ENCODE data around the gene DMD.
A peak's percentile ranks its signal among the peaks of the same experiment; 100 is the strongest.
"Not testable (repeated sequence)": the region's sequence is repeated elsewhere in the genome, so short reads cannot be mapped to it uniquely, and the experiment has no call there.

DMD gene

DNA sequence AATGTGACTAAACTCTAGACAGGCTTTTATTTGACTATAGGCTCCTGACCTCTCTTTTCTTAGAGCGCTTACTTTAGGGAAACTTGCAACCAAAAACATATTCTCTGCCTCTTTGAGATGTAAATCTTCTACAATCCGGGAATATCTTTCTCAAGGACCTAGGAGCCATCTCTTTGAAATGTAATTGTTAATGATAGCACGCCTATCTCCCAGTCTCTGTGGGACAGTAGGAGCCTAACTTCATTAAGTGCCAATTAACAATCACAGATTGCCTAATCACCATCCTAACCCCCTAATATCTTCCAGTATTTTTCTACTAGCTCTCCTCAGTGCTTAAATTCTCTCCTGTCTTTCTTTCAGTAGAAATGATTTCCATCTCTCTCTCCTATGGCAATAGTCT lies 628.6 kb downstream of the DMD start:
- DNase-seq: no peak

DNA sequence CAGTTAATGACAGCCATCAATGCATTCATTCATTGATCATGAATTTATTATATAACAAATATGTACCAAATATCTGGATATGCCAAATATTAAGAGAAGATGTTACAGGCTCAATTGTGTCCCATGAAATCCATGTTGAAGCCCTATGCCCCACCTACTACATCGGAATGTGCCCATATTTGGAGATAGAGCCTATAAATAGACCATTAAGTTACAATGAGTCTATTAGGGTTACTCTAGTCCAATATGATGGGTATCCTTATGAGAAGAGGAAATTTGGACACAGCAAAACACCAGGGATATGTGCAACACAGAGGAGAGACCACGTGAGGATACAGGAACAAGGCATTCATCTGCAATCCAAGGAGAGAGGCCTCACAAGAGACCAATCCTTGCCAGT lies 634.5 kb downstream of the DMD start:
- no peak for DNase-seq

- DNase-seq: no peak
Observed at GRCh38 chrX:32572644-32573043, 638.7 kb downstream of the DMD start.

DNA sequence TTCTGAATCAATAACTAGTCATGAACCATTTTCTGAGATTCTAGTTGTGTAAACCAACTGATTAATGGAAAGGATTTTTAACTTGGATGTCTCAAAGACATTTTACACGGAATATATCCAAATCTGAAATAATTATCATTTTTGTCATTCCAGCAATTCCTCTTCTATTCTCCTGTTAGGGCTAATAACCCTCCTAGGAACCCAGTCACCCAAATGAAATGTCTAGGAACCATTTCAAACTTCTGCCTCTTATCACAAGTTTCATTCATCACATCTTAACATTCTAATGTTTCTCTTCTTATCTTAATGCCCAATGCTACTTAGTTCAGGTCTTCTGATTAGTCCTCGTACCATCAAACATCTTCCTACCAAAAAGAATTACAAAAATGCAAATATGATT lies 639.8 kb downstream of the DMD start:
- no peak for DNase-seq

- no peak for DNase-seq
Observed at GRCh38 chrX:32562261-32562660, 649.1 kb downstream of the DMD start.

GRCh38 chrX:32545101-32545500 lies 666.2 kb downstream of the DMD start:
- DNase-seq: no peak

DNA sequence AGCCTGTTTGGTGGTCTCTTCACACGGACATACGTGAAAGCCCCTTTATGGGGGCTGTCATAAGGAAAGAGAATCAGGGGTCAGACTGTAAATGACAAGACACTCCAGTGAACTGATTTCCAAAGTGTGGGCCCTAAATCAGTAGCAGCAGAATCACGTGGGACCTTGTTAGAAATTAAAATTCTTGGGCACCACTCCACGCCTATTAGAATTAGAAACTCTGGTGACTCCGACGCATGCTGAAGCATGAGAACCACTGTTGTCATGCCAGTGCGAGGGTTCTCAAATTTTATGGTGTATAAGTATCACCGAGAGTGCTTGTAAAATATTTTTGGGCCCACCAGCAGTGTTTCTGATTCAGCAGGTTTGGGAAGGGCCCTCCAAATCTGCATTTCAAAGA lies 672.8 kb downstream of the DMD start:
- DNase-seq: no peak

DNA sequence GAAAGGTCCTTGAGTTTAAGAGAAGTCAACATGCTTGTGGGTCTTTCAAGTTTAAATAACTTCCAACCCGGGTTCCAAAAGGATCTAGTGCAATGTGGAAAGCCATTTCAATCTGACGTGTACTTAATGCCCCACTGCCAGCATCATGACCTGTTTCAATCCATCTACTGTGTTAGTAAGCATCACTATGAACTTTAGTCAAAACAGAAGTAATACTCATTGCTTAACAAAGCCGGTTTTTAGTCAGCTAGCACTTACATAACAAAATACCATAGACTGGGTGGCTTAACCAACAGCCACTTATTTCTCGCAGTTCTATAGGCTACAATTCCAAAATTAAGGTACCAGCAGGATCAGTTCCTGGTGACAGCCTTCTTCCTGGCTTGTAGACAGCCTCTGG lies 677.5 kb downstream of the DMD start:
- no peak for DNase-seq

DNA sequence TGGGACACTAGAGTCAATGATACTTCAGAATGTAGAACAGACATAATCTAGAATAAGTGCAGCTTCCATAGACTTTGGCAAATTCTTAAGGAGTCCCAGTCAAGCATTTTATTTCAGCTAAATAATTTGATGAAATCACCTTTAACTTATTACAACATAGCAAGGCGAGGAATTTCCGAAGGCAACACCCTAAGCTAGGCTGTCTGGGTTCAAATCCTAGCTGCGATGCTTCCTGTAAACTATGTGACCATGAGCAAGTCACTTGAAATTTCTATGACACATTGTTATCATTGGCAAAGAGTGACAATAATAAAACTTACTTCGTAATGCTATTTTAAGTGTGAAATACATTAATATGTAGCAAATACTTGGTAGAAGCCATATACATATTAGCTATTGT lies 679.1 kb downstream of the DMD start:
- no peak for DNase-seq

DNA sequence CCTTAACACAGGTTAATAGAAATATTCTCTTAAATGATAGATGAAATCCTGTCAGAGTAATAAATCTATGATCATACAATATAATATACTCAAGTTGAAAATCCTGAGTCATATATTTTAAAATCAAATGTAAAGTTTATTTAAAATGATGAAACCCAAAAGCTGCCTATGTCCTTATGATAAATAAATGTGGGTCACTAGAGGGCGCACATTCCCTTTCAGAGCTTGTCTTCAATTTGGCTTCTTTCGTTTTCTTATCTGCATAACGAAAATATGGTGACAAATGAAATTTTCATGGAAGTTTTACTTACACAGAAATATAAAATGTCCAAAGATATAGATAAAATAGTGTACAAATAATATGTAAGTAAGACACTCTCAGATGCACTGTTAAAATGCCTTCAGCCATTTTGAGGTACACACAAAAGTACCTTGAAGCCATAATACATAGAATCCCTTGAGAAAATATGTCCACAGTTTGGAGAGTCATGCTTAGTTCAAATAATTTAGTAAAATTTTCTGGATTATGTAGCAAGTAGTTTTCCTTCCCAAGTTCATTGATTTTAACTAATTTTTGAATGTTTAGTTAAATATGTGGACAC lies 680.4 kb downstream of the DMD start:
- DNase-seq: peak; percentile 57

DNA sequence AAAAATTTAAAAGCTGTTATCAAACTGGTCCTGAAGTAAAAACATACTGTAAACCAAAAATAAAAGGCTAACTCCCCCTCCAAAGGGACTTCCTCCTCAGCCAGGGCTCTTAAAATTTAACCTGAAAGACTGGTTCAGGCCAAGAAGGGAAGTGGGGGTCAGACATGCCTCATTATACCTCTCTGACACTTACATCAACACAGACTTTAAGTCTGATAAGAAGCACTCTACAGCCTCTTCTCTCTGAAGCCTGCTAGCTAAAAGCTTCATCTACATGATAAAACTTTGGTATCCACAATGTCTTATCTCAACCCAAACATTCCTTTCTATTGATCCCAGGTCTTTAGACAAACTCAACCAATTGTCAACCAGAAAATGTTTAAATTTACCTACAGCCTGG lies 682.9 kb downstream of the DMD start:
- not testable (repeated sequence) for DNase-seq

DNA sequence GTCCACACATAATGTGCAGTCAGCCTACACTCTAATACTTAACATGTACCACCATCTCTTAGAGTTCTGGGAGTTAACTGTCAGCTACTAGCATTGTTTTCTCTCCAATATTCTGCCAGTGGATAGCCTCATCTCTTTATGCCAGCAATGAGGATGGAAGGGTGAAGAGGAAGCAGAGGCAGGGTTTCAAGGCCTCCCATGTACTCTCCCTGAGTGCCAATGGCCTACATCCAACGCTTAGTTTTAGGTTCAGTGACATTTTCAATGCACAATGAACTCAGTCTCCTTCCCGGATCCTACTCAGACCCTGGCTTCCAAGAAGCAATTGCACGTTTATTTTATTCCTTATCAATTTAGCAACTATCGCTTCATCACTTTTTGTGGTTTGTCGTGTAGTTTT lies 686.1 kb downstream of the DMD start:
- no peak for DNase-seq

GRCh38 chrX:32524385-32524784 lies 687.0 kb downstream of the DMD start:
- DNase-seq: no peak

- no peak for DNase-seq
Observed at GRCh38 chrX:32520789-32521188, 690.6 kb downstream of the DMD start.

DNA sequence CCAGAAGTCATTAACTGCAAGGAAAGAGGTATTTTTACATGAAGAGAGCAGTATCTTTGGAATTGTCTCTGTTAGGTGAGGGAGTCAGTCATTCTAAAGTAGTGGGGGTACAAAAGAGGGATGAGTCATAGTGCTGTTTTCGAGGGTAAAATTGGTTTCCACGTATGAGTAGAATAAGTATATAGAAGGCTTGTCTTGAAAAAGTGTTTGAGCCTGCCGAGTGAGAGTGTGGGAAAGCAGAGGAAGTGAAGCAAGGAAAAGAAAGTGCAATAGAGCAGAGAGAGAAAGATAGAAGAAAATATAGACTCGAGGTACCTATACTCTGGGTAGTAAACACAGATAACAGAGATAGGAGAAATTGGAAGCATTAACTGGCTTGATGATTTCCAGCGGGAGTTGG lies 696.4 kb downstream of the DMD start:
- no peak for DNase-seq

GRCh38 chrX:32501606-32502005 lies 709.7 kb downstream of the DMD start:
- no peak for DNase-seq

DNA sequence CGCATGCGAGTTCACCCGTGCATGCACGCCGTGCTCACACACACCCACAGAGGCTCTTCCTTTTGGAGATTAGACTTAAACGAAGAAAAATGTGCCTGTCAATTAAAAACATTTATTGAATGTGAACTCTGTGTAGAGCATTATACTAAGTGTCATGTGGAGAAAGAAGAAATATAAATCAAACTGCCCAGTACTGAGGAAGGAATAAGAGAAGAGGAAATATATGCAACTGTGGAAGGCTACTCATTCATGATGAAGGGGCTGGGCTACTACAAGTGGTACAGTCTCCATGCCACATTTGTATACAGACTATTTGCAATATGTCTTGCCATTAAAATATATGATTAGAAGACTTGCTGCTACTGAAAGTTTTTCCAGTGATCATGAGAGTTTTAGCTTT lies 714.7 kb downstream of the DMD start:
- DNase-seq: no peak

DNA sequence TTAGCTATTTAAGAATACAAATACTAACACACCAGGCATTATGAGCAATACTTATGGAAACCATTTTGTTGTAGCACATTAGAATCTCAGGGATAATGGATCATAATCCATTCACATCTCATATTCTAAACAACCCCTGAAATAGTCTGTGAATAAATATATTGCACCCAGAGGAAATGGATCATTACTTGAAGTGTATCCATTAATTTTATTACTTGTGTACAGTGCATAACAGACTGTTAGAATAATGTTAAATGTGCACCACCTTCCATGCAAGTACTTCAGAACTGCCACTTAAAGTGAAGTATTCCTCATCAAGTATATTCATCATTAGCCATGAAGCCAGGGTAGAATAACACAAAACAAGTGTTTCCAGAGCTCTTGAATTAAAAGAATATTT lies 715.5 kb downstream of the DMD start:
- DNase-seq: no peak

- no peak for DNase-seq
Observed at GRCh38 chrX:32489125-32489524, 722.2 kb downstream of the DMD start.

DNA sequence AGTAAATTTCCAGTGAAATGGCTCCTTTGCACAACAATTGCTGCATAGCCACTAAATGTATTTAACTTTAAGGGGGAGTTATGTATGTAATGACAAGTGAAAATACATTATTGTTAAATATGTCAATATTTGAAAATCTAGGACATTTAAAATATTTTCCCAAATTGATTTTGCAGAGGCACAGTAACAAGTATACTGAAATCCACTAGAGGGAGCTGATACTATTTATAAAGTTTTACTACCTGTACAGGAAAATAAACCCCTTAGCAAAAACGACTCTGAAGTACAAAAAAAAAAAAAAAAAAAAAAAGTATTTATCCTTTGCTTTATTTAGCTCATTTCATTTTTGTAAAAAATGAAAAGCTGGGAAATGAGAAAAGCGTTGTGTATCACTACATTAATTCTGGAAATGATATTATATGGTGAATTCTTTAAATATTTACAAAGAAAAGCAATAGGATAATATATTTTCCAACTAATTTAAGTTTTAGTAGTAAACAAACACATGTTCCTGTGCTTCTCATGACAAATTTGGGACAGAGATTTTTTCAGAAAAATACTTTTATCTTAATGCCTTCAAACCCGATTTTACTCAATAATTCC lies 727.7 kb downstream of the DMD start:
- DNase-seq: peak; percentile 1

DNA sequence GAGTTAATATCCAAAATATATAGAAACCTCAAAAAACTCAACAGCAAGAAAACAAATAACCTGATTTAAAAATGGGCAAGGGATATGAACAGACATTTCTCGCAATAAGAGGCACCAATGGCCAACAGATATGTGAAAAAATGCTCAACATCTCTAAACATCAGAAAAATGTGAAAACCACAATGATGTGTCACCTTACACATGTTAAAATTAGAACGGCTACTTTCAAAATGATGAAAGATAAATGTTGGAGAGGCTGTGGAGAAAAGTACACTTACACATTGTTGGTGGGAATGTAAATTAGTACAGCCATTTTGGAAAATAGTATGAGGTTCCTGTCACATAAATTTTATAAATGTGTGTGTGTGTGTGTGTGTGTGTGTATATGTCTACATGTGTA lies 731.3 kb downstream of the DMD start:
- DNase-seq: no peak

DNA sequence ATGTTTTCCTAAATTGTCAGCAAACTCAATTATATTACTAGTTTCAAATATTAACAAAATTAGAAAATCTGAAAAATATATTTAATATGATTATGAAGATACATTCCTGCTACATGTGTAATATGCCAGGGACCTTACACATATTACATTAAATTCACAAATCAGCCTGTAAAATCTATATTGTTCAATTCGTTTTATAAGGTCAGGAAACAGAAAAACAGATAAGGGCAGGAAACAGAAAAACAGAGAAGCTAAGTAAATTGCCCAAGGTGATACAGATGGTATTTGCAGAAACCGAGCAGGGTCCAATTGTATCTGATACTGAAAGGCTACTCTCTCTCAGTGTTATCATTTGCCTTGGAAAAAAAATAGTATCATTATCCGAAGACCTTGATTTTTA lies 739.0 kb downstream of the DMD start:
- DNase-seq: no peak

- DNase-seq: no peak
Observed at GRCh38 chrX:32455704-32456103, 755.6 kb downstream of the DMD start.

DNA sequence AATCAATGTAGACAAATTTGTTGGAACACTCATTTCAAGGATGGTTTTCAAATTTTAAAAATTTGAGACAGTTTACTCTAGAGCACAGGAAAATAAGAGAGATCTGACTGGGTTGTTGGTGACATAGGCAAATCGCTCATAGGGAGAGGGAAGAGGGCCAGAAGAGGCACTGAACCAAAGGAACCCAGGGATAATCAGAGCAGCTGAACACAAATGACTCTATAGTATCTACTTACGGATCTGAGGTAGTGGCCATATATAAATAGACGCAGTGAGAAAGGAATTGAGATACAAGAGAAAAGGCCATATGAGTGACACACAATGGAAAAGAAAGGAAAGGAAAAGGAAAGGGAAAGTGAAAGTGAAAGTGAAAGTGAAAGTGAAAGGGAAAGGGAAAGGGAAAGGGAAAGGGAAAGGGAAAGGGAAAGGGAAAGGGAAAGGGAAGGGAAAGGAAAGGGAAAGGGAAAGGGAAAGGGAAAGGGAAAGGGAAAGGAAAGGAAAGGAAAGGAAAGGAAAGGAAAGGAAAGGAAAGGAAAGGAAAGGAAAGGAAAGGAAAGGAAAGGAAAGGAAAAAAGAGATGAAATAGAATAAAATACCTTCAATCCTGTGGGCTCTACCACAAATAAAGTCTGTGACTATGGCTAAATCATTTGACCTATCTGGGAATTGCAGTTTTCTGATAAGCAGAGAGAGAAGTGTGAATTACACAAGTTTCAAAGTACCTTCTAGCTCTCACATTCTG lies 759.2 kb downstream of the DMD start:
- DNase-seq: no peak

GRCh38 chrX:32448945-32449344 lies 762.4 kb downstream of the DMD start:
- no peak for DNase-seq
